PC-9 (cell line): ENCODE results near the gene CKM. TPM values are rescaled to one million over a fixed set of nuclear protein-coding genes. Genes with fewer than 3 reads are reported as not detected.

Experiments
- BruUV-seq: library from RNA; stranded (reverse); fragments of 400-500 nt; replicated peaks from 2 replicates; lab custom pipeline; 2021; lab: Mats Ljungman, UMichigan
- CTCF ChIA-PET: fragments of 300-600 bp; sonication (Branson Sonifier 250); formaldehyde crosslinking; loops from one replicate; lab custom pipeline; 2022; ENCODE audit warnings: antibody characterized with exemption; lab: Charles Lee
- POLR2A ChIA-PET: fragments of 300-600 bp; sonication (Branson Sonifier 250); formaldehyde crosslinking; loops from one replicate; lab custom pipeline; 2022; ENCODE audit warnings: antibody characterized with exemption; ENCODE audit not compliant: unreplicated experiment; lab: Charles Lee
- DNase-seq, 2 experiments: peaks; one replicate each; pipeline versions ENCODE4 v3.0.0 to v3.0.0-alpha.2; 2015 to 2022; ENCODE audit warnings: mixed read lengths in 1 of 2
- H2AFZ ChIP-seq: fragments of 200-600 bp; sonication (generic); 2 replicates; pipeline ENCODE4 v1.8.1; 2017; ENCODE audit warnings: antibody characterized with exemption
- H3F3A ChIP-seq: fragments of 200-600 bp; sonication (generic); 2 replicates; pipeline ENCODE4 v1.8.1; 2017; ENCODE audit warnings: antibody characterized with exemption, mild to moderate bottlenecking, low read depth; ENCODE audit not compliant: insufficient read depth
- H3K27ac ChIP-seq: fragments of 200-600 bp; sonication (generic); 2 replicates; pipeline ENCODE4 v1.6.1; 2016; ENCODE audit warnings: mixed run types
- H3K27me3 ChIP-seq: fragments of 200-600 bp; sonication (generic); 2 replicates; pipeline ENCODE4 v1.6.1; 2016; ENCODE audit warnings: low read depth, mixed run types; ENCODE audit not compliant: insufficient read depth
- H3K36me3 ChIP-seq: fragments of 200-600 bp; sonication (generic); 2 replicates; pipeline ENCODE4 v1.6.1; 2016; ENCODE audit warnings: low read depth, mixed run types
- H3K4me1 ChIP-seq: fragments of 200-600 bp; sonication (generic); replicated peaks from 2 replicates; pipeline ENCODE4 v1.6.1; 2016; ENCODE audit warnings: mixed run types; ENCODE audit not compliant: insufficient read depth
- H3K4me2 ChIP-seq: fragments of 200-600 bp; sonication (generic); 2 replicates; pipeline ENCODE4 v1.6.1; 2017; ENCODE audit warnings: mixed run types
- H3K4me3 ChIP-seq: fragments of 200-600 bp; sonication (generic); 2 replicates; pipeline ENCODE4 v1.6.1; 2016; ENCODE audit warnings: mixed run types
- H3K79me2 ChIP-seq: fragments of 200-600 bp; sonication (generic); 2 replicates; pipeline ENCODE4 v1.6.1; 2017; ENCODE audit warnings: low read depth, mixed run types
- H3K9me2 ChIP-seq: fragments of 200-600 bp; sonication (generic); 2 replicates; pipeline ENCODE4 v1.8.1; 2017; ENCODE audit warnings: mild to moderate bottlenecking; ENCODE audit not compliant: insufficient read depth
- H3K9me3 ChIP-seq: fragments of 200-600 bp; sonication (generic); 2 replicates; pipeline ENCODE4 v1.8.1; 2016; ENCODE audit warnings: low read depth; ENCODE audit not compliant: insufficient read depth
- H4K20me1 ChIP-seq: fragments of 200-600 bp; sonication (generic); 2 replicates; pipeline ENCODE4 v1.8.1; 2017; ENCODE audit not compliant: insufficient read depth
- EZH2 ChIP-seq: fragments of 200-600 bp; sonication (generic); IDR thresholded peaks from 2 replicates; pipeline ENCODE4 v1.8.0; 2017; ENCODE audit warnings: antibody characterized with exemption, low read depth
- intact Hi-C: fragments of 100-400 bp; cut with micrococcal nuclease; formaldehyde crosslinking; loops from one replicate; pipeline ENCODE4 v1.10.0; 2022; ENCODE audit not compliant: unreplicated experiment
- total RNA-seq: library from RNA; stranded (reverse); gene quantifications from 2 replicates; pipeline ENCODE4 v1.2.3, GENCODE V29; 2021
- TF ChIP-seq, protein P1 (sequence below): fragments of 200-600 bp; sonication (generic); conservative IDR thresholded peaks from 2 replicates; pipeline ENCODE4 v1.6.1; 2017; ENCODE audit warnings: mixed run types, antibody characterized with exemption, mild to moderate bottlenecking, moderate library complexity

The CKM gene
- total RNA-seq, 1 experiment from 2014 or later = not detected

GRCh38 chr19:45278087-45278486 is 44.6 kb downstream of the CKM start:
- Histone ChIP-seq H3K4me2 (no peak overlapping the region), H3F3A (no peaks in the 10 kb centered on the region; the same call in 1 of the 2 replicates), H3K79me2 (no peaks in the 10 kb centered on the region), H3K27ac (no peak overlapping the region), H3K9me3 (no peaks in the 10 kb centered on the region), H3K27me3 (no peaks in the 10 kb centered on the region), H3K36me3 (no peaks in the 10 kb centered on the region), H3K4me1 (no peaks in the 10 kb centered on the region), H3K4me3 (no peak overlapping the region), H4K20me1 (no peaks in the 10 kb centered on the region), H3K9me2 (no peaks in the 10 kb centered on the region), H2AFZ (no peak overlapping the region)
- DNase-seq = no peak
- intact Hi-C loops = no loop called here
- no peak for TF ChIP-seq EZH2
- TF ChIP-seq, protein P1, sequence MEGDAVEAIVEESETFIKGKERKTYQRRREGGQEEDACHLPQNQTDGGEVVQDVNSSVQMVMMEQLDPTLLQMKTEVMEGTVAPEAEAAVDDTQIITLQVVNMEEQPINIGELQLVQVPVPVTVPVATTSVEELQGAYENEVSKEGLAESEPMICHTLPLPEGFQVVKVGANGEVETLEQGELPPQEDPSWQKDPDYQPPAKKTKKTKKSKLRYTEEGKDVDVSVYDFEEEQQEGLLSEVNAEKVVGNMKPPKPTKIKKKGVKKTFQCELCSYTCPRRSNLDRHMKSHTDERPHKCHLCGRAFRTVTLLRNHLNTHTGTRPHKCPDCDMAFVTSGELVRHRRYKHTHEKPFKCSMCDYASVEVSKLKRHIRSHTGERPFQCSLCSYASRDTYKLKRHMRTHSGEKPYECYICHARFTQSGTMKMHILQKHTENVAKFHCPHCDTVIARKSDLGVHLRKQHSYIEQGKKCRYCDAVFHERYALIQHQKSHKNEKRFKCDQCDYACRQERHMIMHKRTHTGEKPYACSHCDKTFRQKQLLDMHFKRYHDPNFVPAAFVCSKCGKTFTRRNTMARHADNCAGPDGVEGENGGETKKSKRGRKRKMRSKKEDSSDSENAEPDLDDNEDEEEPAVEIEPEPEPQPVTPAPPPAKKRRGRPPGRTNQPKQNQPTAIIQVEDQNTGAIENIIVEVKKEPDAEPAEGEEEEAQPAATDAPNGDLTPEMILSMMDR = no peak
- POLR2A ChIA-PET = no interaction called here
- CTCF ChIA-PET = interaction anchor here (0.6 to 0.7 kb wide), 2 partner anchors 17 to 48 kb away, joined by 3 to 4 read pairs; no protein-coding TSS in a partner anchor
- BruUV-seq = no TSS peak

DNA sequence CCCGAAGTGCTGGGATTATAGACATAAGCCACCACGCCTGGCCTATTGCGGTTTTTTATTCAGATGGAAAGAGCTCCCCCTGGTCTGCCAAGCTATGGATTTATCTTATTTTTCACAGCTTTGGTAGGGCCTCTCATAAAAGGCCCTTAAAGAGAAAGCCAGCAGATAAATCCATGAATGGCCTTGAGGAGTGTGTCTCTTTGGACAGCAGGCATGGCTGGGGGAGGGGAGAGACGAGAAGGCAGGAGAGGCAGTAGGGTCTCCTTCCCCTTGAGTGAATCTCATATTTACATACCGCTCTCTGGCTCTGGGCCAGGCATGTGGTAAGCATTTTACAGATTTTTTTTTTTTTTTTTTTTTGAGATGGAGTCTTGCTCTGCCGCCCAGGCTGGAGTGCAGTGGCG is 46.4 kb downstream of the CKM start:
- Histone ChIP-seq H3F3A (no peaks in the 10 kb centered on the region; the same call in 1 of the 2 replicates), H3K4me3 (no peak overlapping the region), H3K9me2 (no peaks in the 10 kb centered on the region), H3K36me3 (no peaks in the 10 kb centered on the region), H2AFZ (no peak overlapping the region), H3K27ac (no peak overlapping the region), H3K4me1 (no peaks in the 10 kb centered on the region), H3K79me2 (no peaks in the 10 kb centered on the region), H3K27me3 (no peaks in the 10 kb centered on the region), H3K9me3 (no peaks in the 10 kb centered on the region), H3K4me2 (no peak overlapping the region), H4K20me1 (no peaks in the 10 kb centered on the region)
- CTCF ChIA-PET = interaction anchor here (0.6 kb wide), 1 partner anchor 198 kb away, joined by 3 read pairs; no protein-coding TSS in a partner anchor
- DNase-seq = no peak
- POLR2A ChIA-PET = no interaction called here
- TF ChIP-seq, protein P1 = no peak
- no peak for TF ChIP-seq EZH2
- no TSS peak for BruUV-seq
- intact Hi-C loops = no loop called here

DNA sequence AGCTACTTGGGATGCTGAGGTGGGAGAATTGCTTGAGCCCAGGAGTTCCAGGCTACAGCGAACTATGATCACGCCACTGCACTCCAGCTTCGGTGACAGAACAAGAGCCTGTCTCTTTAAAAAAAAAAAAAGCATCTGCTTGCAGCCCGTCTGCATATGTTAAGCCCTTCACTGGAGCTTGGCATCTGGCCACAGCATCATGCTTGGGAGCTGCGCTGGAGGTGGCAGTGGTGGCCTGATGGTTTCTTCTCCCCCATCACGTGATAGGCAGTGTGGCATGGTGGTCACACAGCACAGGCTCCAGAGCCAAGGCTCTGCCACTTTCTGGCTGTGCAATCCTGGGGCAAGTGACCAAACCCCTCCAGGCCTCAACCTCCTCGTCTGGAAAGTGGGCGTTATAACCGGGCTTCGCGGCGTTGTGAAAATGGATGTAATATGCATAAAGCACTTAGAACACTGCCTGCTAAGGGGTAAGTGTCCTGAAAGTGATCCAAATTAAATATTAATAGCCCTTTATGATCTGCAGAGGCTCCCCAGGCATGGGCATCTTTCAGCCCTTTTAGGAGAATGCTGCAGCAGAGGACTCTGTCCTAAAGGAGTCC is 47.2 kb downstream of the CKM start:
- Histone ChIP-seq H3K9me2 (no peaks in the 10 kb centered on the region), H4K20me1 (no peaks in the 10 kb centered on the region), H3K27me3 (no peaks in the 10 kb centered on the region), H3K27ac (no peak overlapping the region), H2AFZ (no peak overlapping the region), H3F3A (no peaks in the 10 kb centered on the region; the same call in 1 of the 2 replicates), H3K4me2 (no peak overlapping the region), H3K79me2 (no peaks in the 10 kb centered on the region), H3K4me1 (no peaks in the 10 kb centered on the region), H3K36me3 (no peaks in the 10 kb centered on the region), H3K4me3 (no peak overlapping the region), H3K9me3 (no peaks in the 10 kb centered on the region)
- intact Hi-C loops = no loop called here
- CTCF ChIA-PET = no interaction called here
- TF ChIP-seq, protein P1 = no peak
- TF ChIP-seq EZH2 = no peak
- no peak for DNase-seq
- POLR2A ChIA-PET = no interaction called here
- no TSS peak for BruUV-seq
